DMS53 treated with DMSO at 0.1 percent for 48 hours (cell line): ENCODE results near the gene GPR68.
"Not testable (repeated sequence)": the region's sequence is repeated elsewhere in the genome, so short reads cannot be mapped to it uniquely, and the experiment has no call there.

Experiments used
- DNase-seq: peaks from one replicate; lab custom pipeline; 2025; ENCODE audit not compliant: unreplicated experiment; lab: John Stamatoyannopoulos, UW

Gene GPR68

DNA sequence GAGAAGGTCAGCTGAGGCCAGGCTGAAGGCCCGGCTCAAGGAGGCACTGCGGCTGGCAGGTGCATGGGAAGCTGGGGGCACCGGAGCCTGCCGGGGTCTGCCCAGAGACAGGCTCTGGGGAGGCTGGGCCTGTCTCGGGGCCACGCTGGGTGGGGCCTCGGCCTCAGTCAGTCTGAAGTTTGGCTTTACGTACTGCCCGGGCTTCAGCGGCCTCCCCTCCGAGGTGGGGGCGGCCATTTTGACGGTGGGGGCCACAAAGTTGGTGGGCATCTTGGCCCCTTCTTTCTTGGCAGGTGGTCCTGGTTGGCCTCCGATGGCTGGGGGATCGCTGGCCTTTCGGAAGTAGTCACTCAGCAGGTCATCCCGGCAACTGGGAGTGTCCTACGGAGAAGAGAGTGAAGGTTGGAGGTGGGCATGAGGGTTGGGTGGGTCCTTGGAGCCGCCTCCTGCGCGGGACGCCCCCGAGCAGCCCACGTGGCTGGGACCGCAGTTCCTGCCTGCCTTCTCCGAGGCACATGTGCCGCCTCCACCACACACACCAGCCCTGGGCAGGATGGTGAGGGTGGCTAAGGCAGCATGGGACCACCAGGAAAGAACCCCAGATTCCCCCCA, 28.9 kb upstream of the GPR68 start:
- DNase-seq, result no peak

DNA sequence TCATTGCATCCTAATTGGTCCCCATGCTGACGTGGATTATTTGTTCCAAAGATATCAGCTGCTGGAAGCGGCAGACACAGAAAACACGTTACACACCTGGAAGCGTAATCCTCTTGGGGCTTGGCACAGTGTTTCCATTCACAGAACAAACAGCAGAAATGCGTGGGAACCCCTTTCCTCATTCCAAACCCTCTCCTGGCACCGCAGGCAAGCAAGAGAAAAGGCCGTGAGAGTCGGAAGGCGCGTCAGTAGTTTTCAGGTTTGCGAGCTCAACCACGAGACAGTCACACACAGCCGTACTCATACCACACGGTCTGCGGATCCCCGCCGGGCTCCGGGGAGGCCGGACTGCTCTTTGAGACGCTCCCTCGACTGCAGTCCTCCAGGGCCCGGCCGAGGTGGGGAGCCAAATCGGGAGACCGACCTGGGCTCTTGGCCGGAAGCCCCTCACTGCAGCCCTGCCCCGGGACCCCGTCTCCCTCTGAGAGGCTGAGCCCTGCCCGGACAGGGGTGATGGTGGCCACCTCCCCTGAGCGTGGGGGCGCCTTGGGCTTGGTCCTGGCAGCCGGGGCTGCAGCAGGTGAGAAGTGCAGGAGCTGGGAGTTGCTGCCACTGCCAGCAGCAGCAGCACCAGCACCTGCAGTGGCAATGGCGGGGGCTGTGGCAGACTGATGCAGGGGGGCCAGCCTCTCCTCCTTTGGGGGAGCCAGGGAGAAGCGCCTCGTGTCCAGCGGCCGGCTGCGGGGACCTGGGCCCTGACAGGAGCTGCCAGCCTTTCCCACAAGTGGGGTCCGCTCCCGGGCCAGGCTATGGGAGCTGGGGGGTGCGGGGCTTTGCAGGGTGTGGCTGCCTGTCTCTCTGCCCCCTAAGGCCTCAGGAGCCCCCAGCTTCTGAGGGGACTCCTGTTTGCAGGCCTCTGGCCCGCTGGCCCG, 28.1 kb upstream of the GPR68 start:
- no peak for DNase-seq

DNA sequence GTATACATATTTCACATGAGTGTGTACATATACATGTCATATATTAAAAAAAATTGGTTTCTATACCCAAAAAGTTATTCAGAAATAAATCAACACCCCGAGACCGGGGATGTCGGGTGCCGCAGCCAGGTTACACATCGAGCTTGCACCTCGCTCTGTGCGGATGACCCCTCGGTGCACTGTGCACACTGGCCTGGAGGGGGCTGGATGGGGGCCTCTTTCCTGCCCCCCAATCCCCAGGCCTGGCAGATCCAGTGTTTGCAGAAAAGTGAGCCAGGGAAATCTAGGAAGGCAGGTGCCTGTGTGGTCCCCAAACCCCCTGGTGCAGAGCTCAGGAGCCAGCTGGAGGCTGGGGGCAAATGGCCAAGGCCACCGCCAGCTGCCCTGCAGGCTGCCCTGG, 27.1 kb upstream of the GPR68 start:
- no peak for DNase-seq

DNA sequence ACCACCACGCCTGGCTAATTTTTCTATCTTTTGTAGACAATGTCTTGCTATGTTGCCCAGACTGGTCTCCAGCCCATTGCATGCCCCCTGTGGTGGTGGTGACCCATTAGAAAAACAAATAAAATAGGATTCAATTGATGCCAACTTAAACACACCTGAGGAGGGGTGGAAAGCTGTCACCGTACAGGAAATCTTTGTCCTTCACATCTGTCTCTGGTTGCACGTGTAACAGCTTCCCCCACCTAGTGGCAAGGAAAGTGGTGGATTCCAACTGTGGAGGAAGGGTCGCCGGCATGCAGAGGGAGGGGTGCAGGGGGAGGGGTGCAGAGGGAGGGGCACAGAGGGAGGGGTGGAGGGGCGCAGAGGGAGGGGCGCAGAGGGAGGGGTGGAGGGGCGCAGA, 26.1 kb upstream of the GPR68 start:
- DNase-seq, result no peak

DNA sequence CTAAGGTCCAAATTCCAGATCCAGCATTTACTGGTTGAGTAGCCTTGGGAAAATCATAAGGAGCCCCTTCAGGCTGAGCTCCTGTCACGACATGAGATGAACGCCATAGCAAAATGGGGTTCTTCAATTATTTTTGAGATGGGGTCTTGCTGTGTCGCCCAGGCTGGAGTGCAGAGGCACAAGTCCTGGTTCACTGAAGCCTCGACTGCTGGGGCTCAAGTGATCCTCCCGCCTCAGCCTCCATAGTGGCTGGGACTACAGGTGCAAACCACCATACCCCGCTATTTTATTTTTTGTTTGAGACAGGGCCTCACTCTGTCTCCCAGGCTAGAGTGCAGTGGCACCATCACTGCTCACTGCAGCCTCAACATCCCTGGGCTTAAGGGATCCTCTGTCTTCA, 25.7 kb upstream of the GPR68 start:
- no peak for DNase-seq

DNA sequence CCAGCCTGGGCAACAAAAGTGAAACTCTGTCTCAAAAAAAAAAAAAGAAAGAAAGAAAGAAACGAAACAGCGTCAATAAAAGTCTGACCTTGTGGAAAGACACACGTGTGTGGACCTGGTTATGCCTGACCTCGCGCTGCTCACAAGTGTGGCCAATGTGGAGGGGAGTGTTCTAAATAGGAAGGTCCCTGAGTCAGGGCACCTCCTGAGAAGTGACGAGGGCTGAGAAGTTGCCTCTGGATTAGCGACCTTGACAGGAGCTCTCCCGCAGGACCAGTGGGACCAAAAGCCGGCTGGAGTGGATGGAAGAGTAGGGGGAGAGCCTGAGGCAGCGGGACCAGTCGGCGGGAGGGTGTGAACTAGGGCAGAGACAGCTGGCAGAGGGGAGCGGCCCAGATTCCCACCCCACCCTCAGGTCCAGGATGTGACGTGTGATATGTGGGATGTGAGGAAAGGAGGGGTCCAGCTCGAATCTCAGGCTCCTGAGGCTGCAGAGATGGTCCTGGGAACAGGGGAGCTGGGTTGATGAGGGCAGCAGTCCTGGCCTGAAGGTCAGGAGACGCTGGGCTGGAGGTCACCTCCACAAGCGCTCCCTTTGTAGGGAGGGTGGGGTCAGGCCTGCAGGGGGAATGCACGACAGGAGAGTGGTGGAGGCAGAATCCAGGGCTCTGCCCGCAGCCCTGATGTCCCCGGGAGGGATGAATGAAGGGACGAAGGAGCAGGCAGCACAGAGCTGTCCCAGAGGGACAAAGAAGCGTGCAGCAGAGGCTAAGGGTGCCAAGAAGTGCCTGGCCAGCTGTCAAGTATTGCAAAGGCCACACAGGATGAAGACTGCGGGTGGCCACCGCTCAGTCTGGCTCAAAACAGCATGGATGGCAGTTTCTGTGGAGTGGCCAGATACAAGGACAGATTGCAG, 24.8 kb upstream of the GPR68 start:
- no peak for DNase-seq

DNA sequence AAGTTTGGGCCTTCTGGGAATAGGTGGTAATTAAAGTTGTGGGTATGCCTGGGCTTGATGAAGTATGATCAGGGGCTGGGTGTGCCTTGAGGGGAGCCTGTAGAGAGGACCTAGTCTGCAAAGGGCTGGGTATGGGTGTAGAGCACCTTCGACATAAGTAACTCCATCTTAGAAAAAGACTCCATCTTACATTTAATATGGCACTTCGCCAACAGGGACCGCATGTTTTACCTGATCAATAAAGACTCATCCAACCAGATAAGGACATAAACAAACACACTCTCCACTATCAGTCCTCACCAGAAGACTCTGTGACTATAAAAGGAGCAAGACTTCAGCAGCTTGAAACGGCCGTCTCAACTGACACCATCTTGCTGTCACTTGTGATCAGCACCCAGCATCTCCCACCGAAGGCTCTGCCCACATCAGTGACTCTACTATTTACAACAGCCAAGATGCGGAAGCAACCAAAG, 23.5 kb upstream of the GPR68 start:
- DNase-seq, result no peak

DNA sequence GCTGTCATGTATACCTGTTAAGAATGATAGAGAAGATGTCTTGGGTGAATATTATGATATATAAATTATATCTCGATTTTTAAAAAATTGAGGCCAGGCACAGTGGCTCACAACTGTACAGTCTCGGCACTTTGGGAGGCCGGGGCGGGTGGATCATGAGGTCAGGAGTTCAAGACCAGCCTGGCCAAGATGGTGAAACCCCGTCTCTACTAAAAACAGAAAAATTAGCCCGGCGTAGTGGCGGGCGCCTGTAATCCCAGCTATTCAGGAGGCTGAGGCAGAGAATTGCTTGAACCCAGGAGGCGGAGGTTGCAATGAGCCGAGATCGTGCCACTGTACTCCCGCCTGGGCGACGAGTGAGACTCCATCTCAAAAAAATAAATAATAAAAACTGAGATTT, 21.8 kb upstream of the GPR68 start:
- not testable (repeated sequence) for DNase-seq

DNA sequence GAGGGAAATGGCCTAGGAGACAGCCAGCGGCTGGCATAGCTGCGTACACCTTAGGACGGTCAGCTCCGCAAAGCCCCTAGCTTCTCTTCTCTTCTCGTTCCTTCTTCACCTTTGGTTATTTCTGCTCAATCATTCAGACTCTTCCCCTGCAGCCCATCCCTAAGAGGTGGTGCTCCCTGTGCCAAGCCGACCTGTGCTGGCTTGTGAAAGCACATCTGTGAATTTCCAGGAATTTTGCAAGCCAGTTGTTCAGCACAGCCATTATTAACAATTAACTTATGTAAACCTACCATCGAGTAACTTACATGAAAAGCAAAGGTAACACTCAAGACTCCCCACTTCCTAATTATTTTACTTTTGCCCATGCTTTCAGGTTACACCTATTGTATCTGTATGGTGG, 20.9 kb upstream of the GPR68 start:
- DNase-seq, result no peak

DNA sequence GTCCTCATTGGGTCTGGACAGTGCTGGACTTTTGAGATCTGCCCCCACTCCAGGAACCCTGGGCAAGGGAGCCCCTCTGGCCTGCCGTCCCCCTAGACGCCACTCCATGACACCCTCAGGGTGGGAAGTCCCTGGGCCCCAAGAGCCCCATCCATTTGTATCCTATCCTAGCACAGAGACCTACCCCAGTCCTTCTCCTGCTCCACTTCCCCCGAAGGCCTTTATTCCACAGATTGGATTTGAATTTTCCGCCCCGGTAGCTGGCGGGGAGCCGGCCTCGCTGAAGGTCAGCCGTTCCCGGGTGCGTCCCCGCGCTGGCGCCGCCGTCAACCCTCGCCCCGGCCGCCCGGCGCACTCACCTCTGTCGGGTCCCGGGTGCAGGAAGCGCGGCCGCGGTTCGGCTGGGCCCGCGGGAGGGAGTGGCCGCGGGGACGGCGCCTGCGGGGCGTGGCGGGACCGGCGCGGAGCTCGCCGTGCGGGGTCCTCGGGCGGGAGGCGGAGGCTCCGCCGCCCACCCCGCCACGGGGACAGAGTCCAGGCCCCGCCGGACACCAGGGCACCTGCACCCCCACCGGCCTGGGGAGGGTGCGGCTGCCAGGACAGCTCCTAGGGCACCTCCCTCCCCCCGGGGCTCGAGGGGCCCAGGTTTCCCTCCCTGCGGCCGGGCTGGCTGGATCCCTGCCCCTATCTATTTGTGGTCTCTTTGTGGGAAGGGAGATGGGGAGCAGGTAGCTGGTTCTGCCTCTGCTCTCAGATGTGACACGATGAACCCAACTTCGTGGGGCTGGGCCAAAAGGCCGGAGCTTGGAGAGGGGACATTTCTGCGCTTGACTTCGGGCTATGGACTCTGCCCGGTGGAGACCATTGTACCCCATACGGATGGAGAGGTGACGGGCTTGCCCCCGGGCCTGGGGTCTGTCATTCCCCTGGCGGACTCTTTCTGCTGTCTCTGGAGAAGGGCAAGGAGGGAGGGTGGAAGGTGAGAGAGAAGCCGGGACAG, 19.9 kb upstream of the GPR68 start:
- DNase-seq, result no peak

DNA sequence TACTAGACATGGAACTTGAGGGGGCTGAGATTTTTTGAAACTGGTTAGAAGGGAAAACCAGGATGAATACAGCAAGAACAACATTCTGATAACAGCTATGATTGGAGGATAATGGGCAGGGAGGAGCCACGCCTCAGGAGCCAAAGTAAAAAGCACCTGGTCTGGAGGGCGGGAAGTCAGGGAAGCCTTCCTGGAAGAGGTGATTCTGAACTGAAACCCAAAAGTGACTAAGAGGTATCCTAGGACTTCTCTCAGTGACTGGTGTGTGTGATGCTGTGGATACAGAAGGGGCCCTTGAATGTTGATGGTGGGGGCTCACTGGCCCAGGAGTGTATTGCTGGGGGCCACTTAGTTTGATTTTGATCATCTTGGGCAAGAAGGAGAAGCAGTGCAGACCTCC, 18.8 kb upstream of the GPR68 start:
- no peak for DNase-seq

DNA sequence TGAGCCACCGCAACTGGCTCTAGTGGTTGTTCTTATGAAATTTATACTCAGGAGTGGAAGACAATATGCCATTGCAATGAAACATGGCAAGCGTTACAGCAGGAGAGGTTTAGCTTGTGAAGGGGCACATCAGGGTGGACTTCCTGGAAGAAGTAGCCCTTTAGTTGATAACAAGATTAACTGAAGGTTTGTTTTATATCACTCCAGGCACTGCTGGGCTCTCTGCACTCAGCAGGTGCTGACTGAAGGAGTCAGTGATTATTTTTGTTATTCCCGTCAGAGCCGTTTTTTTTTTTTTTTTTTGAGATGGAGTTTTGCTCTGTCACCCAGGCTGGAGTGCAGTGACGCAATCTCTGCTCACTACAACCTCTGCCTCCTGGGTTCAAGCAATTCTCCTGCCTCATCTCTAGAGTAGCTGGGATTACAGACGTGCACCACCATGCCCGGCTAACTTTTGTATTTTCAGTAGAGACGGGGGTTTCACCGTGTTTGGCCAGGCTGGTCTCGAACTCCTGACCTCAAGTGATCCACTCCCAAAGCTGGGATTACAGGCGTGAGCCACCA, 17.6 kb upstream of the GPR68 start:
- DNase-seq, result no peak

DNA sequence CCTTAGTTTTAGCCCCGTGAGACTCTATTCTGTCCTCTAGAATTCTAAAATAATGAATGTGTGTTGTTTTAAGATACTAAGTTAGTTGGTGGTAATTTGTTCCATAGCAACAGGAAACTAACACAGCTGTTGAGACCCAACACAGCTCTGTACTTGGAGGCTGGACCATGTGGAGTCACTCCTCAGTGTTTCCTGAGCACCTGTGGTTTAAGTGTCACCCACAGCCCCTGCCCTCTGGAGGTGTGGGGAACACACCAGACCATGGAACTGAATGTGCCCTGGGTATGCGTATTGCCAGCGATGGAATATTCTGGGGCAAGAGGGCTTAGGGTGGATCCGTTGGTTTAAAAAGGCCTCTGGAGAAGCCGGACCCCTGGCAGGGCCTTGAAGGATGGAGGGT, 16.6 kb upstream of the GPR68 start:
- DNase-seq, result no peak

DNA sequence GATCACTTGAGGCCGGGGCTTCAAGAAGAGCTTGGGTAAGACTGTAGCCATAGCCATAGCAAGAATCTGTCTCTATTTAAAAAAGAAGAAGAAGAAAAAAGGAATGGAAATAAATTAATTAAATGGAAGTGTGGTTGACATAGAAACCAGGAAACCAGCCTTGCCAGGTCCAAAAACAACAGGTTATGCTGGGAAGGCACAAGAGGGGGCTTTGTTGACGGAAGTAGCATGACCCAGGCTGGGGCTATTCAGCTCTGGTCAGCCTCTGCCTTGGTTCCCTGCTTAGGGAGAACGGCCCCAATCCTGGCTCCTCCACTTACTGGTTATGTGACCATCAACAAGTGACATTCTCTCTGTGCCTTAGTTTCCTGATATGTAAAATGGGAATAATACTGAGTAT, 14.4 kb upstream of the GPR68 start:
- DNase-seq, result no peak

DNA sequence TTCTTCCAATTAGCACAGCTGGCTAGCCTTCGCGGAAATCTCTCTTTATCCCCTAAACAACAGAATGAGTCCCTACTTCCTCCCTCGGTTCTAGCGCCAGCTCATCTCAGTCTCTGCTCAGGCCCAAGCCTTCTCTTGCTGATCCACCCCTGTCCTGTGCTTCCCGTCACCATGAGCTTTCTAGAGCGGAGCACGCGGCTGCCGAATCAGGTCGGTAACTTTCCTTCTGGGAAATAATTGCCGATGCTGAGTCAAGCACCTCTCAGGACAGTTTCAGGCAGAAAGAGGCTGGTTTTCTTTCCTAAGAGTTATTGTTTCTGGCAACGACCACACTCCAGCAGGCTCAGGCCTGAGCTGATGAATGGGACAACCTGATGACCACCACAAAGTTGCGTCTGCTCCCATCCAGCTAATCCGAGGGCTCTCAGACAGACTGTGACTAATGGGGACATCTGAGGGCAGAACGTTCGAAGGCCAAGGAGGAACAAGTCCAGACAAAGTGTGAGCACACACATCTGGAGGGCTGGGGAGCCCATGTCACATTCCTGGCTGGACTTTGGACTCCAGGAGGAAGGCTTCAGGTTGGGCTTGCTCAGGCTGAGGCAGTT, 13.6 kb upstream of the GPR68 start:
- no peak for DNase-seq

DNA sequence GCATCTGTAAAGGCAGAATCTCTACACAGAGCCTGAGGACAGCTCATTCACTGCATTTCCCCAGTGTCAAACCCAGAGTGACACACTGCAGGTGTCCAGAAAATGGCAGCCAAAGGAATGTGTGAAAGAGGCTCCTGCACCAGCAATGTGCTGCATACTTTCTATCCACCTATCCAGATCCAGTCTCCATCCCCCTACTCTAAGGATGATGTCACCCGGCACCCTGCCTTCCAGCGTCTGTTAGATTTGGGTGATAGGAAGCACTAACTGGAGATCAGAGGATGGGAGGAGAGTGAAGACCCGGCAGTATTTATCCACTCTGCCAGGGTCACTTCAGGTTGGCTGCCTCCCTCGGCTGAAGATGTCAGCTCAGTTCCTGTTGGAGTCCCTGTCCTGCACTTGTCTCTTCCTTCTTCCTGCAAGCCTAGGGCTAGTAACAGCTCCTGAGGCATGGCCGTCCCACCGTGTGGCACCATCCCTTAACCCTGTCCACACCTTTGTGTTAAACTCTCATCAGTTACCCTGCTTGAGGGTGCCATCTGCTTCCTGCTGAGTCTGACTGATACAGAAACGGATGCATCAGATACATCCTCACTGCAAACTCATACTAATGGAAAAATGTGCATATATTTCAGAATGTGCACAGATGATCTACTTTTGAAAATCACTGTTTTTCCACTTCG, 13.0 kb upstream of the GPR68 start:
- DNase-seq, result no peak

DNA sequence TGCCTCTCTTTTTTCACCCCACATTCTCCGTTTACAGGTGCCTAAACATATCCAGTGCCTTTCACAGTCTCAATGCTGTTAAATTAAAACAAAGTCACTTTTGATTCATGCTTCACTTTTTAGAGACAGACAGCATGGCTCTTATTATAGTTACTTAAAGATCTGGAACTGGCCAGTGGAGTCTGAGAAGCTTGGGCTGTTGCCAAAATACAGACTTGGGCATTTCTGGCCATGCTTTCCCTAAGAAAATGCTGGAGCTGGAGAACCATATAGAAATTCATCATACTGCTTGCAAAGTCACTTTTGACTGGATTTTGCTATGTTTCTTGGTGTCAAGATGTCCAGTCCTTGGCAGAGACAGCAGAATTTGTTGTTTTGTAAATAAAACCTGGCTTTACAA, 12.2 kb upstream of the GPR68 start:
- DNase-seq, result no peak

DNA sequence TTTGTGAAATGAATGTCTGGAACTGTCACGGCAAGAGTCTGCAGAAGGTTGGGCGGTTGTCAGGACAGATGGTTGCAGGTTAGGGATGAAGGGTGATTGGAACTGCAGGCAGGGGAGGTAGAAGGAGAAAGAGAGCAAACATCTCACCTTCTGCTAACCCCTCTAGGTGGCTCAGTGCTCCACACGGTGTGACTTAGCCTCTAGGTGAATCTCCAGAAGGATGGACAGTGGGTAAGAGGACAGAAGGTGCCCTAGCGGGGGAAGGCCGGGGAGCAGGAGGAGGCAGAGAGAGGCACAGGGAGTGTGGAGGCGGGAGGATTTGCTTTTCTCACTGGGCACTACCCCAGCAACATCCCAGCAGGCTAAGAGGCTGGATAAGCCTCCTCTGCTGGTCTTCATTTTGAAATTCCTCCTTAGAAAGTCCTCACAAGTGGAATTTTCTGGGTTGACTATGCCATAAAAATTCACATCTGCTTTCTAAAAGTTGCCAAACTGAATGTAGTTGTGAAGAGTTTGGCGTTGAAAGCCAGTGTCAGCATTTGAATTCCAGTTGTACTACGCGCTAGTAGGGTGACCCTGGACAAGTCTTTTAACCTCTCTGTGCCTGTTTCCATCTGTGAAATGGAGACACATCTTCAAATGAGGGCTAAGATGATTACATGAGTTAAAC, 10.7 kb upstream of the GPR68 start:
- no peak for DNase-seq
